OCI-M2 (cell line): ENCODE results near the gene PLEKHB1.
"Not testable (repeated sequence)": the region's sequence is repeated elsewhere in the genome, so short reads cannot be mapped to it uniquely, and the experiment has no call there.

Experiments
- DNase-seq: peaks from one replicate; lab custom pipeline; 2025; ENCODE audit not compliant: unreplicated experiment; lab: John Stamatoyannopoulos, UW

The PLEKHB1 gene

GRCh38 chr11:73670808-73671207 is 24.4 kb downstream of the PLEKHB1 start:
- DNase-seq: no peak

GRCh38 chr11:73671701-73672100 is 25.3 kb downstream of the PLEKHB1 start:
- DNase-seq: no peak

- not testable (repeated sequence) for DNase-seq
Observed at GRCh38 chr11:73676552-73676951, 30.2 kb downstream of the PLEKHB1 start.

- DNase-seq: no peak
Observed at GRCh38 chr11:73680687-73681086, 34.3 kb downstream of the PLEKHB1 start.

GRCh38 chr11:73693899-73694525 is 47.6 kb downstream of the PLEKHB1 start:
- no peak for DNase-seq

GRCh38 chr11:73705053-73705452 is 58.7 kb downstream of the PLEKHB1 start:
- DNase-seq: no peak

- DNase-seq: no peak
Observed at GRCh38 chr11:73710964-73711363, 64.6 kb downstream of the PLEKHB1 start.
